Esophagus squamous epithelium (tissue), 4 donors: ENCODE measurements around the gene UBR4.

Experiments
- CTCF ChIP-seq, 6 experiments: fragments of 450-650 bp in 4 of 6; fragments of 200-600 bp in 2 of 6; sonication (generic) in 2 of 6; IDR thresholded peaks; one replicate each; pipeline ENCODE4 v1.5.1; 2016 to 2019; ENCODE audit warnings: antibody characterized with exemption in 6 of 6, mild to moderate bottlenecking in 4 of 6, moderate library complexity in 4 of 6
- POLR2A ChIP-seq, 4 donors: fragments of 450-650 bp; IDR thresholded peaks; one replicate each; pipeline ENCODE4 v1.6.1; 2017; ENCODE audit warnings: antibody characterized with exemption in 4 of 4, mild to moderate bottlenecking in 4 of 4, moderate library complexity in 3 of 4

- no peak for TF ChIP-seq POLR2A (IDR thresholded peaks at IDR 0.05)
- TF ChIP-seq CTCF (IDR thresholded peaks at IDR 0.05), result no peak
These were observed 118.7 kb downstream of the UBR4 start for GRCh38 chr1:19091196-19091953.
